HG02884 (cell line): ENCODE data around the gene SYNDIG1.

Experiments used
- ATAC-seq: cut with Tn5 transposase; IDR thresholded peaks from one replicate; pipeline ENCODE4 v1.9.1; 2021; ENCODE audit warnings: mild to moderate bottlenecking, moderate library complexity; ENCODE audit not compliant: unreplicated experiment

The SYNDIG1 gene

GRCh38 chr20:24684421-24684871 is 215.0 kb downstream of the SYNDIG1 start:
- ATAC-seq: no peak

- ATAC-seq: no peak
These were observed 215.7 kb downstream of the SYNDIG1 start for GRCh38 chr20:24684956-24685691.

- ATAC-seq: no peak
These were observed 216.3 kb downstream of the SYNDIG1 start for GRCh38 chr20:24685736-24686135.

GRCh38 chr20:24686156-24686555 is 216.7 kb downstream of the SYNDIG1 start:
- no peak for ATAC-seq

- ATAC-seq: no peak
These were observed 221.0 kb downstream of the SYNDIG1 start for GRCh38 chr20:24690408-24690807.

GRCh38 chr20:24691901-24692351 is 222.5 kb downstream of the SYNDIG1 start:
- no peak for ATAC-seq

- no peak for ATAC-seq
These were observed 223.2 kb downstream of the SYNDIG1 start for GRCh38 chr20:24692446-24693200.

GRCh38 chr20:24693466-24694156 is 224.2 kb downstream of the SYNDIG1 start:
- ATAC-seq: no peak

GRCh38 chr20:24694157-24694726 is 224.8 kb downstream of the SYNDIG1 start:
- ATAC-seq: no peak

- no peak for ATAC-seq
These were observed 225.5 kb downstream of the SYNDIG1 start for GRCh38 chr20:24694727-24695528.

GRCh38 chr20:24695529-24696225 is 226.2 kb downstream of the SYNDIG1 start:
- no peak for ATAC-seq

- ATAC-seq: no peak
These were observed 227.0 kb downstream of the SYNDIG1 start for GRCh38 chr20:24696396-24696795.

- ATAC-seq: no peak
These were observed 228.0 kb downstream of the SYNDIG1 start for GRCh38 chr20:24697411-24697810.

- ATAC-seq: no peak
These were observed 228.8 kb downstream of the SYNDIG1 start for GRCh38 chr20:24698189-24698588.

GRCh38 chr20:24698706-24699206 is 229.3 kb downstream of the SYNDIG1 start:
- no peak for ATAC-seq

- ATAC-seq: no peak
These were observed 230.1 kb downstream of the SYNDIG1 start for GRCh38 chr20:24699321-24700165.

GRCh38 chr20:24700166-24700860 is 230.9 kb downstream of the SYNDIG1 start:
- no peak for ATAC-seq

- ATAC-seq: no peak
These were observed 231.6 kb downstream of the SYNDIG1 start for GRCh38 chr20:24701027-24701426.
